HCEC 1CT (cell line): ENCODE results near the gene ZNF253.
"Not testable (repeated sequence)": the region's sequence is repeated elsewhere in the genome, so short reads cannot be mapped to it uniquely, and the experiment has no call there.

Experiments used
- DNase-seq: peaks from one replicate; pipeline ENCODE4 v3.0.0-alpha.2; 2017

Gene ZNF253

DNA sequence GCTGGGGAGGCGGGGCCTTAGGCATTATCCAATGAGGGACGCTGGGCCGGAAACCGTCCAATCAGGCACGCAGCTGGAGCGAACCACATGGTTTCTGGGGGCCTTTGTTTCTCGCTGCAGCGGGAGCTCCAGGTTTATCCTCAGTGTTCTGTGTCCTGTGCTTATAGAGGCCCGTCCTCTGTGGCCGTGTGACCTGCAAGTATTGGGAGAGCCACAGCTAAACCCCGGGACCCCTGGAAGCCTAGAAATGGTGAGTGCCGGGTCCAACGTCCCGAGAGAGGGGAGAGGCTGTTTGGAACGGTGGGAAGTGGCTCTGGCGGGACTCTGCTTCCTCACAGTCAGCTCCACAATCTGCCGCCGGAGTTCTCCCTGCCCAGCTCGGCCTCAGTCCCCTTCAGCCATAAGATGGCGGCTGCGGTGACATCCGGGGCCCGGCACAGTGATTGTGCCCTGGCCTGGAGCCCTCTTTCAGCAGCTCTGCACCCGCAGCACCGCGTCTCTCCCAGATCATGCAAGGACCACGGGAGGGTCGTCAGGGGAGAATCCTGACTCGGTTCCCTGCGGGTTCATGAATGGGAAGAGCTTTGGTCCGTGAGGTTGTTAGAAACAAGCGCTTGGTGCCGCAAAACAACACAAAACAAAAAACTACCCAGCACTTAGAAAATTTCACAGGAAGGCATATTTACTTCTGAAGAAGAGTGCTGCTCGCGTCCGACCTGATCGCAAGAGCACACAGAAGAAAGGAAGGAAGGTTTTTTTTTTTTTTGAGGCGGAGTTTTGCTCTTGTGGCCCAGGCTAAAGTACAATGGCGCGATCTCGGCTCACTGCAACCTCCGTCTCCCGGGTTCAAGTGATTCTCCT is at the start of gene ZNF253:
Gene ZNF253, plus strand, starts transcription at position 133 of the 861 bp plus-strand sequence. Its CDS starts 115 bp downstream, at position 248.
- peak; percentile 89 for DNase-seq

DNA sequence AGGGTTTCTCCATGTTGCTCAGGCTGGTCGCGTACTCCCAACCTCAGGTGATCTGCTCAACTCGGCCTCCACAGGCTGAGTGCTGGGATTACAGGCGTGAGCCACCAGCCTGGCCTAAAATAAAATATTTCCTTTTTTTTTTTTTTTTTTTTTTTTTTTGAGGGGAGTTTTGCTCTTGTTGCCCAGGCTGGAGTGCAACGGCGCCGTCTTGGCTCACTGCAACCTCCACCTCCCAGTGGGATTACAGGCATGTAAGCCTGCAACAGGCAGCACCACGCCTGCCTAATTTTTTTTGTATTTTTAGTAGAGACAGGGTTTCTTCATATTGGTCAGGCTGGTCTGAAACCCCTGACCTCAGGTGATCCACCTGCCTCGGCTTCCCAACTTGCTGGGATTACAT is 49.0 kb upstream of the ZNF253 start:
- no peak for DNase-seq

DNA sequence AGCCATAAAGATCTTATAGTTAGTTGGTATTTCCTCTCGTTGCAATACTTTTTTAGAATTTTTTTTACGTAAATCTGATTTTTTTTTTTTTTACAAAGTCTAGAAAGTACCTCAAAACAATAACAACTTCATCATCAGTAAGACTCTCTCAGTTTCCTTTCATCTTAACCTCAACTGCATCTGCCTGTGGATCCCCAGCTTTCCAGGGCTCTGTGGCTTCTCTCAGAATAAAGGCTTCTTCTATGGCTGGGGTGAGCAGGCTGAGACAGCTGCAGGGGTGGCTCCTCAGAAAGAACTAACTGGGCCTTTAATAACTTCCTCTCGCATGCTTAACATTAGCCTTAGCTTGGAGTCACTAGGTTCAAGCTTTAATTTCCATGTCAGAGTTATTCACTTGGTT is 48.3 kb upstream of the ZNF253 start:
- no peak for DNase-seq

DNA sequence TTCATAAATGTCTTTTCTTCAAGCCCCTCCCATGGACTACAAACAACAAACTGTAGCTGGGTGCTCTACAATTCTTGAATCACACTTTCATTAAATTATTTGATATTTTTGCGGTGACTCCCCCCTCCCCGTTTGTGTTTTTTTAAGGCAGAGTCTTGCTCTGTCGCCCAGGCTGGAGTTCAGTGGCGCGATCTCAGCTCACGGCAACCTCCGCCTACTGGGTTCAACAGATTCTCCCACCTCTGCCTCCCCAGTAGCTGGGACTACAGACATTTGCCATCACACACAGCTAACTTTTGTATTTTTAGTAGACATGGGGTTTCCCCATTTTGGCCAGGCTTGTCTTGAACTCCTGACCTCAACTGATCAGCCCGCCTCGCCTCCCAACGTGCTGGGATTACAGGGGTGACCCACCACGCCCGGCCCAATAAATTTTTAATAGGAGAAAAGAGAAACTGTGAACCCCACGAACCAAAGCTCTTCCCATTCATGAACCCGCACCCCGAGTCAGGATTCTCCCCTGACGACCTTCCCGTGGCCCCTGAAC is 44.8 kb upstream of the ZNF253 start:
- DNase-seq = no peak

DNA sequence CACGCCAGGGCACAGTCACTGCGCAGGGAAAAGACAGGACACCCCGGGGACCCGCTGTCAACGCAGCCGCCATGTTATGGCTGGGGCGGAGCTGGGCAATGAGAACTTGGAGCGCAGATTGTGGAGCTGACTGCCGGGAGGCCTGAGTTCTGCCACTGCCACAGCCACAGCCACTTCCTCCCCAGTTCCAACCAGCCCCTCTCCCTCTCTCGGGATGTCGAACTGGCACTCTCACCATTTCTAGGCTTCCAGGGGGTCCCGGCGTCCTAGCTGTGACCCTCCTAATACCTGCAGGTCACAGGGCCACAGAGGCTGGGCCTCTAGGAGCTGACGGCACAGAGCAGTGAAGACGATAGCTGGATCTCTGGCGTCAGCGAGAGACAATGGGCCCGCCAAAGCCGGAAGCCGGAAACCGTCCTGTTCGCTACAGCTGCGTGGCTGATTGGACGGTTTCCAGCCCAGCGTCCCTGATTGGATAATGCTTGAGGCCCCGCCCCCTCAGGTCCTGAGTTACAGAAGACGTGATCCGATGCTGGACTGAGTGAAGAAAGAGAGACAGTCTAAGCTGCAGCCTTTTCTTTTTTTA is 44.2 kb upstream of the ZNF253 start, which contains the start of gene ZNF506:
Gene ZNF506, minus strand, starts transcription at position 385 of the 586 bp plus-strand sequence. Its CDS starts 147 bp downstream, at position 238.
- peak; percentile 75 for DNase-seq

DNA sequence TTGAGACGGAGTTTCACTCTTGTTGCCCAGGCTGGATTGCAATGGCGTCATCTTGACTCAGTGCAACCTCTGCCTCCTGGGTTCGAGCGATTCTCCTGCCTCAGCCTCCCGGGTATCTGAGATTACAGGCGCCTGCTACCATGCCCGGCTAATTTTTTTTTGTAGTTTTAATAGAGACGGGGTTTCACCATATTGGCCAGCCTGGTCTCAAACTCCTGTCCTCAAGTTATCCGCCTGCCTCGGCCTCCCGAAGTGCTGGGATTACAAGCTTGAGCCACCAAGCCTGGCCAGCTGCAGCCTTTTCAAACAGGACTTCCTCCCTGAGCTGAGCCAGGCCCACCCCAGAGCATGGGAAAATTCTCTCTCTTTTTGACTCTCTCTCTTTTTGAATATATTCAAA is 43.7 kb upstream of the ZNF253 start:
- not testable (repeated sequence) for DNase-seq

DNA sequence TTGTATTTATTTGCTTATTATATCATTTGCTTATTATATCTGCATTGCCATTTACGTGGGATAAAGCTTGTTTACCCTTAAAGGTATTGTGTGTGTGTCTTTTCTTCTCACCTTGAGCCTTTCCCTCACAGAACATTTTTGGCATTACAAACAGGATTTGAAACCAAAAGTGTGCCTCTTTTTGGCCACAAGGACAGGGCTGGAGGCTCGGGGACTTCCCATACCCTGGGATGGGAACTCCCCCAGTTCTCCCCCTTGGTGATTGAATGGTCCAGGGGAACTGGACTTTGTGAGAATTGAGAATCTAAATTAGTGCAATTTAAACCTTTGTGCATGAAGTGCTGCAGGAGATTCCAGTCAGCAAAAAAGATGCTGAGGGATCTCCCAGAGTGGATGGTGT is 41.8 kb upstream of the ZNF253 start:
- DNase-seq = no peak

DNA sequence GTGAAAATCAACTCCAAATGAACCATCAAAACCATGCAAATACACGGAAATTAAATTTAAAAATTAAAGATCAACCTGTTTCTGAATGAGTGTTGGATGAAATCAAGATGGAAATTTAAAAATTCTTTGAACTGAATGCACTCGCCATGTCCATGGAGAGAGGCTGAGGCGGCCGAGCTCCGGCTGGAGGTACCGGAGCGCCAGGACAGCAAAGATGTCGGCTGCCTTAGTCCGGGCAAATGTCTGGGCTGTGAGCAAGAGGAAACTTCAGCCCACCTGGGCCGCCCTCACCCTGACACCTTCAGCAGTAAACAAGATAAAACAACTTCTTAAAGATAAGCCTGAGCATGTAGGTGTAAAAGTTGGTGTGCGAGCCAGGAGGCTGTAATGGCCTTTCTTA is 38.8 kb upstream of the ZNF253 start:
- DNase-seq = no peak

DNA sequence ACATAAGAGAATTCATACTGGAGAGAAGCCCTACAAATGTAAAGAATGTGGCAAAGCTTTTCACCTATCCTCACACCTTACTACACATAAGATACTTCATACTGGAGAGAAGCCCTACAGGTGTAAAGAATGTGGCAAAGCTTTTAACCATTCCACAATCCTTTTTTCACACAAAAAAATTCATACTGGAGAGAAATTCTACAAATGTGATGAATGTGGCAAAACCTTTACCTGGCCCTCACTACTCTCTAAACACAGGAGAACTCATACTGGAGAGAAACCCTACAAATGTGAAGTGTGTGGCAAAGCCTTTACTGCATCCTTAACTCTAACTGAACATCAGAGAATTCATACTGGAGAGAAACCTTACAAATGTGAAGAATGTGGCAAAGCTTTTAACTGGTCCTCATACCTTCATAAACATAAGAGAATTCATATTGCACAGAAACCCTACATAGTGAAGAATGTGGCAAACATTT is 30.1 kb upstream of the ZNF253 start:
- DNase-seq = no peak

DNA sequence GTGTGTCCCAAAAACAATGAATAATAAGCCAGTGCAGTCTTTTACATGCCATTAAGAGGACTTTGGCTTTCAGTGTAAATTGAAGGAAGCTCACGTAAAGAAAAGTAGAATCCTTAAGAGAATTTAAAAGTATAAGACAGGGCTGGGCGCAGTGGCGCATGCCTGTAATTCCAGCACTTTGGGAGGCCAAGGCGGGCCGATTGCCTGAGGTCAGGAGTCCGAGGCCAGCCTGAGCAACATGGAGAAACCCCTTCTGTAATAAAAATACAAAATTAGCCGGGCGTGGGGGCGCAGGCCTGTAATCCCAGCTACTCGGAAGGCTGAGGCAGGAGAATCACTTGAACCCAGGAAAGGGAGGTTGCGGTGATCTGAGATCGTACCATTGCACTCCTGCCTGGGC is 17.9 kb upstream of the ZNF253 start:
- DNase-seq = no peak

DNA sequence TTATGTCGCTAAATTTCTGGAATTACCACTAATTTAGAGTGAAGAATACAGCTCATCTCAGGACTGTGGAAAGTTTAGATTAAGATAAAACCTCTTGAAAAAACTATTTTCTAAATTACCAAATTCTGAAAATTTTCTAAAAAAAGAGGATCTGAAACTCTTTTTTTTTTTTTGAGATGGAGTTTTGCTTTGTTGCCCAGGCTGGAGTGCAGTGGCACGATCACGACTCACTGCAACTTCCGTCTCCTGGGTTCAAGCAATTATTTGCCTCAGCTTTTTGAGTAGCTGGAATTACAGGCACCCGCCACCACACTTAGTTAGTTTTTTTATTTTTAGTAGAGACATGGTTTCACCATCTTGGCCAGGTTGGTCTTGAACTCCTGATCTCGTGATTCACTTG is 16.6 kb upstream of the ZNF253 start:
- no peak for DNase-seq

DNA sequence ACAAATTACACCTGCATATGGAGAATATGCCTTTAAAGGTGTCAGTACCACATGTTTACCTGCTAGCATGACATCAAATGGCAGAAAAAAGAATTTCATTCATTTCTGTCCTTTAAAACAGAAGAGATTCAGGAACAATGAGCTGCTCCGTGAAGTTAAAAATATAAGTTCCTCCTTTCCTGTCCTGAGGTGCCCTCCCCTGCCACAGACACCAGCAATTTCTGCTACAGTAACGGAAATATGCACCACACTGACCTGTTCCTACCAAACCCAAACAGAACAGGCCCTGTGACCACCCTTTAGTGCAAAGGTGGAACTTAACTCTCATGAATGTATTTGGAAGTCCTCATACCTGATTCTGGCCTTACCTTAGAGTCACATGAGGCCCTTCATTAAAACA is 13.9 kb upstream of the ZNF253 start:
- DNase-seq = not testable (repeated sequence)

DNA sequence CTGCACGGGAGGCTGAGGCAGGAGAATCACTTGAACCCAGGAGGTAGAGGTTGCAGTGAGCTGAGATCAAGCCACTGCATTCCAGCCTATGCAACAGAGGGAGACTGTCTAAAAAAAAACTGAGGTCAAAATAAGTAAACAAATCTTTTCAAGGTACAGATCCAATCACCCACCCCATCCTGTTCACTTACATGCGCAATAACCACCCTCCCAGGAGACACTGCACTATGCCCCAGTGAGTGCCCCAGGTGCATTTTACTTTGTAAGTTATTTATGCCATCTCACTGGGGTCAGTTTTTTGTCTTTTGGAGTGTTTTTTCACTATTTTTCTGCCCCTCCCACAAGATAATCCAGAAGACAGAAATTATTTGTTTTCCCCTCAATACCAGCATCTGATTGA is 6.9 kb upstream of the ZNF253 start:
- no peak for DNase-seq

DNA sequence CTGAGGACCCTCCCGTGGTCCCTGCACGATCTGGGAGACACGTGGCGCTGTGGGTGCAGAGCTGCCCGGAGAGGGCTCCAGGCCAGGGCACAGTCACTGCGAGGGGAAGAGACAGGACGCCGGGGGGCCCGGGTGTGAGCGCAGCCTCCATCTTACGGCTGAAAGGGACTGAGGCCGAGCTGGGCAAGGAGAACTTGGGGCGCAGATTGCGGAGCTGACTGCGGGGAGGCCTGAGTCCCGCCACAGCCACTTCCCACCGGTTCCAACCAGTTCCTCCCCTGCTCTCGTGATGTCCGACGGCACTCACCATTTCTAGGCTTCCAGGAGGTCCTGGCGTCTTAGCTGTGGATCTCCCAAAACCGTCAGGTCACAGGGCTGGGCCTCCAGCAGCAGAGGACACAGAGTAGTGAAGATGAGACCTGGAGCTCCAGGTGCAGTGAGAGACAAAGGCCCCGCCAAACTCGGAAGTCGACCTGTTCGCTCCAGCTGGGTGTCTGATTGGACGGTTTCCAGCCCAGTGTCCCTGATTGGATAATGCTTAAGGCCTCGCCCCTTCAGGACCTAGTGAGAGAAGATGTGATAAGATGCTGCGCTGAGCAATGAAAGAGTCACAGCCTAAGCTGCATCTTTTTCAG is 4.8 kb upstream of the ZNF253 start:
- no peak for DNase-seq

DNA sequence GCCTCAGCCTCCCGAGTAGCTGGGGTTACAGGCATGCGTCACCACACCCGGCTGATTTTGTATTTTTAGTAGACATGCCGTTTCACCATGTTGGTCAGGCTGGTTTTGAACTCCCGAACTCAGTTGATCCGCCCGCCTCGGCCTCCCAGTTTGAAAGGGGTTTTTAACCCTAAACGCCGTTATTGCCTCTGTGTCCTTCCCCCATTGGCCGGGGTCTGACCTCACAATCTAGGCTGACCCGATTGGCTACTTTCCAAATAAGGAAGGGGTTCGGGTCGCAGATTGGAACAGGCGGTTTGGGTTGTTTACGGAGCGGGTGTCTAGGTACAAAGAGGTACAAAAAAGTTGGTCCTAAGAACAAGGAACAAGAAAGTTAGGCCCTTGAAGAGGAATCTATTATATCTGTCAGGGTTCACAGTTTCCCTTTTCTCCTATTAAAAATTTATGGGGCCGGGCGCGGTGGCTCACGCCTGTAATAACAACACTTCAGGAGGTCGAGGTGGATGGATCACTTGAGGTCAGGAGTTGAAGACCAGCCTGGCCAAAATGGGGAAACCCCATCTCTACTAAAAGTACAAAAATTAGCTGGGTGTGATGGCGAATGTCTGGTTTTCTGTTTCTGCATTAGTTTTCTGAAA is 1.0 kb downstream of the ZNF253 start:
- no peak for DNase-seq

DNA sequence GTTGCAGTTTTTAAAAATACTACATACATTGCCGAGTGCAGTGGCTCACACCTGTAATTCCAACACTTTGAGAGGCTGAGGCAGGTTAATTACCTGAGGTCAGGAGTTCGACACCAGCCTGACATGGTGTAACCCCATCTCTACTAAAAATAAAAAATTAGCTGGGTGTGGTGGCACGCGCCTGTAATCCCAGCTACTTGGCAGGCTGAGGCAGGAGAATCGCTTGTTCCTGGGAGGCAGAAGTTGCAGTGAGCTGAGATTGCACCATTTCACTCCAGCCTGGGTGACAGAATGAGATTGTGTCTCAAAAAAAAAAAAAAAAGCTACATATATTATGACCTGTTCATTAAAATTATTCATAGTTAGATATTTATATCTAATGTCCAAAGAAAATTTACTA is 4.4 kb downstream of the ZNF253 start:
- DNase-seq = not testable (repeated sequence)

DNA sequence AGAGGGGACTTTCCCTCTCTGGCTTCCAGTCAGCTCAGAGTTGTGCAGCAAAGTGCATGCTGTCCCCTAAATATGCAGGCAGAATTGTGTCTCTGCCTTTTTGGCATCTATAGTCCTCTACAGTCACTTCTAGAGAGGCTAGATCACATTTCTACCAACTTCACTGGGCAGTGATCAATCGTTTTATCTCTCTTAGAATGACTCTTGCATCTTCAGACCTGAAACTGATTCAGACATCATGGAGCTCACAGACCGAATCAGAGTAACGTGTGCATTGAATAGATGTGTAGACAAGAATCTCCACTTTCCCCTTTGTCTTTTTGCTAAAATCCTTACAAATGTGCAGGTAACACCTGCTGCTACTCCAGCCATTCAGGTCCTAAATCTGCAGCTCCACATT is 6.2 kb downstream of the ZNF253 start:
- DNase-seq = no peak

DNA sequence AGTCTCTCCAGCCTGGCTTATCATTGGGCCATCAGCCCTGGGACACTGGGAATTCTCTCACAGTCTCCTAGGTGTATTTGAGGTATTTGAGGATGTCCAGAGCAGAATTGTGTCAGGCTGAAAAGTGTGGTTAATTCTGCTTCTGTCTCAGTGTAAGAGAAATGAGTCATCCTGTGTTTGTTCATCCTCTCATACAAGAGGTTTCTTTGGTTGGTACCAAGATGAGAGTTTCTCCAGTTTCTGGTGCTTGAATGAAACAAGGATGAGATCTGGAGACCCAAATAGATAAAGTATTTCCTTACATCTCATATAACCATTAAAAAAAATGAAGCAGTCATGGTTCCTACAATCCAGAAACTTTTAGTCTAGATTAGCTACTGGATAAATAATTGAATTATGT is 7.7 kb downstream of the ZNF253 start:
- no peak for DNase-seq

DNA sequence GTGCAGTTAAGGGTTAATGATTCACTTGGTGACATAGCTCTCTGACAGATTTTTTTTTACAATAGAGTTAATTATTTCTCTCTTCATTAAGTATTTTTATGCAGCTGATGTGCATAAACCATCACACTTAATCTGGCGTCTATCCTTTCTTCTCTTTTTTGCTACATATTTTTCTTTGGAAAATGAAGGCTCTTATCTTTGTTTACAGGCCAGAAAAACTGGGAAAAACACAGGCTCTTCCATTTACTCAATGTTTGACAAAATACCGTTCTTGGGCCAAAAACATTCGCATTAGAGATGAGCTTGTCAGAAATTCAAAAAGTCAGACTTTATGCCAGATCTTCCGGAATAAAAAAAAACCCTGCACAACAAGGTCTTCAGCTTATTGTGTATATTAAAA is 12.0 kb downstream of the ZNF253 start:
- DNase-seq = no peak

DNA sequence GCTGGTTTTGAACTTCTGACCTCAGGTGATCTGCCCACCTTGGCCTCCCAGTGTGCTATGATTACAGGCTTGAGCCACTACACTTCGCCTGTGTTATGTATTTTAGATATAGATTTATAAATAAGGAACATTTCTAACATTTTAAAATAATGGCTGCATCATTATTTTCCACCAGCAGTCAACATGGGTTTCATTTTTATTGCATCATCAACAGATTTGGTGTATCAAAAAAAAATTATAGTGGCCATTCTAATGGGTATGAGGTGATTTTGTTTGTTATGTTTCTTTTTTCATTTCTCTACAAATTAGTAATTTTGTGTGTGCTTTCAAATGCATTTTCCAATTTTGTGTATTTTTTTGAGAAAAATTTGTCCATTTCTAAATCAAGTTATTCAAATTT is 18.9 kb downstream of the ZNF253 start:
- DNase-seq = no peak

DNA sequence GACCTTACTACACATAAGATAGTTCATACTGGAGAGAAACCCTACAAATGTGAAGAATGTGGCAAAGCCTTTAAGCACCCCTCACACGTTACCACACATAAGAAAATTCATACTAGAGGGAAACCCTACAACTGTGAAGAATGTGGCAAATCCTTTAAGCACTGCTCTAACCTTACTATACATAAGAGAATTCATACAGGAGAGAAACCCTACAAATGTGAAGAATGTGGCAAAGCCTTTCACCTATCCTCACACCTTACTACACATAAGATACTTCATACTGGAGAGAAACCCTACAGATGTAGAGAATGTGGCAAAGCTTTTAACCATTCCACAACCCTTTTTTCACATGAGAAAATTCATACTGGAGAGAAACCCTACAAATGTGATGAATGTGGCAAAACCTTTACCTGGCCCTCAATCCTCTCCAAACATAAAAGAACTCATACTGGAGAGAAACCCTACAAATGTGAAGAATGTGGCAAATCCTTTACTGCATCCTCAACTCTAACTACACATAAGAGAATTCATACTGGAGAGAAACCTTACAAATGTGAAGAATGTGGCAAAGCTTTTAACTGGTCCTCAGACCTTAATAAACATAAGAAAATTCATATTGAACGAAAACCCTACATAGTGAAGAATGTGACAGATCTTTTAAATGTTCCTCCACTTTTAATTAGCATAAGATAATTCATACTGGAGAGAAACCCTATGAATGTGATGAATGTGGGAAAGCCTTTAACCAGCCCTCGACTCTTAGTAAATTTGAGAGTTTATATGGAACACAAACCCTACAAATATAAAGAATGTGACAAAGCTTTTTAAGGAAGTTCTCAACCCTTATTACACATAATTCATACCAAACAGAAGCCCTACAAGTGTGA is 26.6 kb downstream of the ZNF253 start:
- not testable (repeated sequence) for DNase-seq
